Activated CD4-positive, alpha-beta T cell treated with anti-CD3 and anti-CD28 coated beads for 36 hours (primary cell): ENCODE results near the gene MUS81. TPM values are rescaled to one million over a fixed set of nuclear protein-coding genes. Genes with fewer than 3 reads are reported as not detected.

Experiments used
- total RNA-seq, 2 experiments: library from RNA; stranded (reverse); gene quantifications; one replicate each; pipeline ENCODE4 v1.2.3, GENCODE V29; 2021

The MUS81 gene
- total RNA-seq, 2 experiments from 2014 or later, result 59.2 to 67.8 TPM

Other genes with a start within 250 kb of the MUS81 start
- 10 to 100 TPM; 47.4 to 54.3 TPM for gene MAP3K11, start 246.2 kb upstream of the MUS81 start, total RNA-seq
- 10 to 100 TPM; 27.9 to 30.7 TPM for gene PCNX3, start 244.7 kb upstream of the MUS81 start, total RNA-seq
- 100 to 1,000 TPM; 181 to 202 TPM for gene SIPA1, start 222.3 kb upstream of the MUS81 start, total RNA-seq
- gene RELA, start 197.5 kb upstream of the MUS81 start, total RNA-seq, result 100 to 1,000 TPM in 1 of 2 experiments, 10 to 100 TPM in 1; 76.9 to 109 TPM
- gene KAT5, start 148.2 kb upstream of the MUS81 start, total RNA-seq, result 10 to 100 TPM; 56.5 to 65.1 TPM
- 10 to 100 TPM; 72.5 to 96.8 TPM for gene RNASEH2C, start 139.6 kb upstream of the MUS81 start, total RNA-seq
- 10 to 100 TPM; 11.7 to 14.4 TPM for gene AP5B1, start 79.5 kb upstream of the MUS81 start, total RNA-seq
- gene OVOL1, start 73.4 kb upstream of the MUS81 start, total RNA-seq, result under 1 TPM; 0.09 to 0.19 TPM
- 1 to 10 TPM; 2.9 to 3.0 TPM for gene SNX32, start 26.5 kb upstream of the MUS81 start, total RNA-seq
- gene CFL1, start 2.3 kb upstream of the MUS81 start, total RNA-seq, result 1,000 to 10,000 TPM in 1 of 2 experiments, 100 to 1,000 TPM in 1; 888 to 1,074 TPM
- gene EFEMP2, start 12.4 kb downstream of the MUS81 start, total RNA-seq, result 10 to 100 TPM; 20.2 to 23.4 TPM
- 1 to 10 TPM; 1.7 TPM for gene CTSW, start 19.4 kb downstream of the MUS81 start, total RNA-seq
- 100 to 1,000 TPM in 1 of 2 experiments, 10 to 100 TPM in 1; 95.4 to 121 TPM for gene FIBP, start 28.0 kb downstream of the MUS81 start, total RNA-seq
- gene CCDC85B, start 30.2 kb downstream of the MUS81 start, total RNA-seq, result 10 to 100 TPM; 25.5 to 45.0 TPM
- 10 to 100 TPM; 11.1 to 11.3 TPM for gene FOSL1, start 40.0 kb downstream of the MUS81 start, total RNA-seq
- gene C11orf68, start 58.6 kb downstream of the MUS81 start, total RNA-seq, result 10 to 100 TPM; 21.4 to 22.9 TPM
- 100 to 1,000 TPM; 111 to 158 TPM for gene DRAP1, start 59.0 kb downstream of the MUS81 start, total RNA-seq
- gene TSGA10IP, start 85.0 kb downstream of the MUS81 start, total RNA-seq, result not detected
- 10 to 100 TPM; 54.7 to 84.5 TPM for gene SART1, start 101.3 kb downstream of the MUS81 start, total RNA-seq
- 10 to 100 TPM; 45.1 to 52.2 TPM for gene EIF1AD, start 141.7 kb downstream of the MUS81 start, total RNA-seq
- gene BANF1, start 142.1 kb downstream of the MUS81 start, total RNA-seq, result 100 to 1,000 TPM; 233 to 293 TPM
- not detected for gene CST6, start 151.6 kb downstream of the MUS81 start, total RNA-seq
- not detected for gene CATSPER1, start 166.0 kb downstream of the MUS81 start, total RNA-seq
- gene GAL3ST3, start 188.7 kb downstream of the MUS81 start, total RNA-seq, result under 1 TPM; 0.51 to 0.69 TPM
- gene SF3B2, start 191.9 kb downstream of the MUS81 start, total RNA-seq, result 100 to 1,000 TPM; 265 to 270 TPM
- gene PACS1, start 209.8 kb downstream of the MUS81 start, total RNA-seq, result 10 to 100 TPM; 76.6 to 90.7 TPM